H1 (cell line): Measurements from ENCODE around the gene ZFHX2. TPM values are rescaled to one million over a fixed set of nuclear protein-coding genes. Genes with fewer than 3 reads are reported as not detected.

ENCODE experiments used
- CTCF ChIA-PET: fragments of 300-600 bp; sonication (Branson Sonifier 250); formaldehyde crosslinking; loops from one replicate; lab custom pipeline; 2021; ENCODE audit not compliant: partially characterized antibody; lab: Charles Lee
- POLR2A ChIA-PET: fragments of 300-600 bp; sonication (Branson Sonifier 250); formaldehyde crosslinking; loops from one replicate; lab custom pipeline; 2021; ENCODE audit warnings: inconsistent platforms; ENCODE audit not compliant: partially characterized antibody; lab: Charles Lee
- DNase-seq, 2 experiments: peaks; one replicate each; pipeline versions ENCODE4 v3.0.0 to v3.0.0-alpha.2; 2010 to 2022; ENCODE audit warnings: low spot score in 2 of 2, low read depth in 1 of 2, mixed read lengths in 1 of 2
- FAIRE-seq: peaks from 2 replicates; lab custom pipeline; 2011; peaks lifted over from hg19 to GRCh38; lab: Jason Lieb, UNC
- H2AFZ ChIP-seq: 2 replicates; pipeline ENCODE4 v1.8.1; 2012; ENCODE audit warnings: low read length, inconsistent platforms
- H2AK5ac ChIP-seq: 2 replicates; pipeline ENCODE4 v1.6.1; 2013; ENCODE audit warnings: low read depth, low read length
- H2BK120ac ChIP-seq: replicated peaks from 2 replicates; pipeline ENCODE3; 2013; ENCODE audit warnings: low read depth, low read length, inconsistent platforms
- H2BK12ac ChIP-seq: 2 replicates; pipeline ENCODE4 v1.6.1; 2013; ENCODE audit warnings: low read depth, low read length
- H2BK15ac ChIP-seq: 2 replicates; pipeline ENCODE4 v1.6.1; 2013; ENCODE audit warnings: low read length
- H2BK20ac ChIP-seq: 2 replicates; pipeline ENCODE4 v1.6.1; 2013; ENCODE audit warnings: low read length
- H2BK5ac ChIP-seq: 2 replicates; pipeline ENCODE4 v1.6.1; 2013; ENCODE audit warnings: low read depth, low read length
- H3K14ac ChIP-seq: 2 replicates; pipeline ENCODE4 v1.6.1; 2013; ENCODE audit warnings: inconsistent platforms; ENCODE audit not compliant: insufficient read length
- H3K18ac ChIP-seq: 2 replicates; pipeline ENCODE4 v1.6.1; 2013; ENCODE audit warnings: low read length; ENCODE audit errors: extremely low read depth
- H3K23ac ChIP-seq: 2 replicates; pipeline ENCODE4 v1.6.1; 2013; ENCODE audit warnings: inconsistent platforms; ENCODE audit not compliant: insufficient read length
- H3K23me2 ChIP-seq: 2 replicates; pipeline ENCODE4 v1.6.1; 2013; ENCODE audit warnings: low read depth, low read length
- H3K27ac ChIP-seq: 2 replicates; pipeline ENCODE4 v1.6.1; 2011; ENCODE audit warnings: low read depth, low read length, inconsistent platforms
- H3K27me3 ChIP-seq, 4 experiments: replicated peaks in 1 of 4; 1 replicate in 1 of 4; 2 replicates in 3 of 4; pipeline versions ENCODE4 v1.6.1 to v1.8.1; 2011 to 2013; ENCODE audit warnings: low read length in 3 of 4, mild to moderate bottlenecking in 3 of 4, inconsistent platforms in 2 of 4, mixed read lengths in 2 of 4, moderate library complexity in 1 of 4; ENCODE audit not compliant: control insufficient read depth in 3 of 4, insufficient read depth in 3 of 4; ENCODE audit errors: extremely low read depth in 1 of 4
- H3K36me3 ChIP-seq, 4 experiments: 2 replicates each; pipeline versions ENCODE4 v1.6.1 to v1.8.1; 2011 to 2013; ENCODE audit warnings: mild to moderate bottlenecking in 4 of 4, low read length in 3 of 4, moderate library complexity in 2 of 4, control low read depth in 1 of 4, inconsistent platforms in 1 of 4; ENCODE audit not compliant: insufficient read depth in 4 of 4, control insufficient read depth in 2 of 4
- H3K4ac ChIP-seq: replicated peaks from 2 replicates; pipeline ENCODE3; 2013; ENCODE audit warnings: low read length, low read depth, mixed read lengths, inconsistent platforms; ENCODE audit not compliant: insufficient read length
- H3K4me1 ChIP-seq, 4 experiments: replicated peaks in 1 of 4; 1 replicate in 1 of 4; 2 replicates in 3 of 4; pipeline versions ENCODE4 v1.6.1 to v1.8.1; 2011 to 2013; ENCODE audit warnings: low read length in 3 of 4, inconsistent platforms in 2 of 4, mixed read lengths in 1 of 4; ENCODE audit not compliant: insufficient read depth in 4 of 4, control insufficient read depth in 3 of 4
- H3K4me2 ChIP-seq, 2 experiments: 2 replicates each; pipeline versions ENCODE4 v1.6.1 to v1.8.1; 2011 to 2013; ENCODE audit warnings: low read depth in 2 of 2, low read length in 2 of 2, control low read depth in 1 of 2, inconsistent platforms in 1 of 2, mild to moderate bottlenecking in 1 of 2; ENCODE audit not compliant: insufficient read depth in 1 of 2
- H3K4me3 ChIP-seq, 4 experiments: fragments of 200-600, 300-600 bp in 1 of 4; sonication (generic), shearing (Covaris generic), sonication (Bioruptor Twin) in 1 of 4; 2 replicates each; pipeline versions ENCODE4 v1.5.1 to v1.8.1; 2011 to 2016; ENCODE audit warnings: low read length in 4 of 4, low read depth in 3 of 4, control low read depth in 2 of 4, inconsistent platforms in 2 of 4, mild to moderate bottlenecking in 2 of 4, mixed read lengths in 1 of 4, moderate library complexity in 1 of 4; ENCODE audit not compliant: insufficient read depth in 2 of 4; ENCODE audit errors: extremely low read depth in 1 of 4
- H3K56ac ChIP-seq: replicated peaks from 2 replicates; pipeline ENCODE3; 2013; ENCODE audit warnings: low read depth, mild to moderate bottlenecking, mixed read lengths, low read length, inconsistent platforms; ENCODE audit not compliant: insufficient read length
- H3K79me1 ChIP-seq: 2 replicates; pipeline ENCODE4 v1.6.1; 2013; ENCODE audit warnings: low read depth, low read length, control low read depth
- H3K79me2 ChIP-seq, 2 experiments: 2 replicates each; pipeline versions ENCODE4 v1.6.1 to v1.8.1; 2012 to 2013; ENCODE audit warnings: low read length in 2 of 2, mild to moderate bottlenecking in 2 of 2, inconsistent platforms in 1 of 2; ENCODE audit not compliant: insufficient read depth in 2 of 2, control insufficient read depth in 1 of 2
- H3K9ac ChIP-seq, 4 experiments: replicated peaks in 1 of 4; 1 replicate in 1 of 4; 2 replicates in 3 of 4; pipeline versions ENCODE4 v1.6.1 to v1.8.1; 2011 to 2013; ENCODE audit warnings: low read depth in 3 of 4, low read length in 3 of 4, control low read depth in 2 of 4, mild to moderate bottlenecking in 2 of 4, moderate library complexity in 2 of 4, inconsistent platforms in 1 of 4; ENCODE audit errors: extremely low read depth in 1 of 4
- H3K9me3 ChIP-seq, 2 experiments: 2 replicates each; pipeline versions ENCODE4 v1.6.1 to v1.8.1; 2012 to 2013; ENCODE audit warnings: mild to moderate bottlenecking in 2 of 2, moderate library complexity in 2 of 2, control low read depth in 1 of 2, inconsistent platforms in 1 of 2, low read depth in 1 of 2, low read length in 1 of 2, mixed read lengths in 1 of 2; ENCODE audit not compliant: insufficient read depth in 2 of 2
- H4K20me1 ChIP-seq, 2 experiments: replicated peaks in 1 of 2; 2 replicates each; pipeline versions ENCODE3 to v1.8.1; 2011 to 2013; ENCODE audit warnings: inconsistent platforms in 2 of 2, low read length in 2 of 2, mild to moderate bottlenecking in 1 of 2; ENCODE audit not compliant: insufficient read depth in 2 of 2, control insufficient read depth in 1 of 2
- H4K5ac ChIP-seq: 2 replicates; pipeline ENCODE4 v1.6.1; 2013; ENCODE audit warnings: low read length, low read depth, mixed read lengths, inconsistent platforms; ENCODE audit not compliant: insufficient read length
- H4K8ac ChIP-seq: 2 replicates; pipeline ENCODE4 v1.8.0; 2013; ENCODE audit warnings: mild to moderate bottlenecking, moderate library complexity, low read length, inconsistent platforms; ENCODE audit not compliant: insufficient read depth; ENCODE audit errors: extremely low read depth
- H4K91ac ChIP-seq: replicated peaks from 2 replicates; pipeline ENCODE3; 2013; ENCODE audit warnings: low read length, mixed read lengths, inconsistent platforms; ENCODE audit not compliant: insufficient read length
- WGBS, 2 experiments: shearing (Covaris generic) in 1 of 2; methylation state at CpG; one replicate each; pipeline versions ENCODE4 v1.1.6 to v1.1.7; 2013 to 2015; ENCODE audit warnings: low lambda C conversion rate in 2 of 2, mixed read lengths in 2 of 2, inconsistent platforms in 1 of 2, low coverage in 1 of 2, missing lambda C conversion rate in 1 of 2; ENCODE audit not compliant: insufficient replicate concordance in 2 of 2, insufficient coverage in 1 of 2, insufficient read length in 1 of 2; ENCODE audit errors: extremely low coverage in 1 of 2, missing lambda C conversion rate in 1 of 2; 5-methylcytosine and 5-hydroxymethylcytosine counted together
- polyA plus RNA-seq, 7 experiments: library from polyadenylated mRNA; depleted of rRNA in 3 of 7; stranded (reverse) in 5 of 7; unstranded in 2 of 7; fragments of >200 nt in 5 of 7; fragments of 200-250 nt in 2 of 7; gene quantifications; 1 replicate in 5 of 7; 2 replicates in 1 of 7; 4 replicates in 1 of 7; pipeline versions ENCODE4 v1.2.1 to v1.2.3, GENCODE V29; 2011 to 2013; ENCODE audit warnings: missing spikeins in 2 of 7, mixed read lengths in 2 of 7
- total RNA-seq: library from RNA; stranded (reverse); fragmentation: NEBNext Ultra II Directional; extraction: Animal tissue kit (Norgen Biotek cat#: 25700); gene quantifications from 2 replicates; pipeline ENCODE4 v1.2.1, GENCODE V29; 2021

ZFHX2 gene
- total and polyA plus RNA-seq, 2 of the 8 experiments (the other 6 are each of a cell fraction or from before 2014, with no cell fraction given): 2.7 to 27.0 TPM

DNA sequence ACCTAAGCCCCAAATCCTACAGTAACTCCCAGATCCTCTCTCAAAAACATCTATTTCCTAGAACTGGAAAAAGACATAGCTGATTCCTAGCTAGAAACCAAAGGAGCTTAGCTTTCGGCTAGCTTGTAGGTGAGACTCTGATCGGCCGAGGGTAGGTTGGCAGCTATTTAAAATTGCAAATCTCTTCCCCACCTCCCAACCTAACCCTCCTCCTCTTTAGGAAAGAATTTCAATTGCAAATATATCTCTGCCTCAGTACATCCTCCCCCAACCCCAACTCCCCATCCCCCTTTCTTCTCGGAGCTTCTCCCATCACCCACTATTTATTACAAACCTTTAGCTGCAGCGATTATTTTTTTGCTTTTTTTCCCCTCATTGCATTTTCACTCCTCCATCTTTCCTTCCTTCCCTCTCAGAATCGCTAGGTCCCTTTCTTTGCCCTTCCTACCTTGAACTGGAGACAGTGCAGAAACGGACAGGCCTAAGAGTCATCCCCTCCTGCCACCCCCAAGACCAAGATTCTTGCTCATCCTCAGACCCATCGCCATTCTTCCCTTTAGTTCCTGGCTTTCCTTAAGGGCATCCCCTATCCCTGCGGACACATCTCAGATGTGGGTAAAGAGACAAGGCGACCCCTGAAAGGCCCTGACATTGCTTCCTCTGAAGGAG lies 13.4 kb downstream of the ZFHX2 start:
- peak overlapping the region; percentile 99 for H3K27ac ChIP-seq
- peak overlapping the region; percentile 94 for H4K5ac ChIP-seq
- H3K4me1 ChIP-seq: peaks cover 7 to 19% (median 13%) of the 10 kb centered on the region in 4 experiments; a peak in 6 of 7 replicates
- DNase-seq: no peak
- FAIRE-seq: peak; percentile 50
- no peaks in the 10 kb centered on the region for H3K9me3 ChIP-seq
- peaks cover 4% of the 10 kb centered on the region for H3K79me1 ChIP-seq
- peak overlapping the region; percentile 100 for H4K91ac ChIP-seq
- peak overlapping the region; percentile 90; the same call in 1 of the 2 replicates for H4K8ac ChIP-seq
- ChIA-PET POLR2A (interaction anchor here (0.7 to 52.7 kb wide), 13 partner anchors 9 to 568 kb away, joined by 3 to 1523 read pairs (median 7); partner anchors contain the start of genes AP1G2, JPH4, NGDN and PABPN1), CTCF (interaction anchor here (0.5 to 70.5 kb wide), 10 partner anchors 11 to 1384 kb away, joined by 3 to 2092 read pairs (median 6); partner anchors contain the start of genes AP1G2, NGDN, THTPA and ZFHX2)
- H3K4me2 ChIP-seq: peak overlapping the region; percentile 96 to 99
- no peak overlapping the region for H3K23ac ChIP-seq
- peak overlapping the region; percentile 94; the same call in 1 of the 2 replicates for H2BK15ac ChIP-seq
- H2BK12ac ChIP-seq: peak overlapping the region; percentile 100
- WGBS, 2 experiments: 6 to 100% methylated on average over 1 to 10 of the region's 10 CpGs
- no peak overlapping the region for H2AFZ ChIP-seq
- peak overlapping the region; percentile 10 for H3K14ac ChIP-seq
- H3K23me2 ChIP-seq: peaks cover 17% of the 10 kb centered on the region
- H3K4ac ChIP-seq: peak overlapping the region; percentile 95
- no peaks in the 10 kb centered on the region for H3K27me3 ChIP-seq
- peak overlapping the region; percentile 98 for H2BK20ac ChIP-seq
- H2BK120ac ChIP-seq: peak overlapping the region; percentile 98
- H3K4me3 ChIP-seq: peak overlapping the region; percentile 63 to 80 (median 72)
- peak overlapping the region; percentile 100 for H3K18ac ChIP-seq
- H3K56ac ChIP-seq: peak overlapping the region; percentile 97
- H2AK5ac ChIP-seq: peak overlapping the region; percentile 100
- H2BK5ac ChIP-seq: peak overlapping the region; percentile 100
- H4K20me1 ChIP-seq: no peaks in the 10 kb centered on the region
- H3K79me2 ChIP-seq: peaks cover 3 to 27% of the 10 kb centered on the region in 2 experiments; a peak in 2 of 4 replicates
- H3K9ac ChIP-seq: peak overlapping the region; percentile 75 to 94 (median 92)
- peaks cover 0 to 23% (median 7%) of the 10 kb centered on the region in 4 experiments; a peak in 4 of 8 replicates for H3K36me3 ChIP-seq
